Bronchial epithelial cell (primary cell): Measurements from ENCODE around the gene ERCC5. TPM values are rescaled to one million over a fixed set of nuclear protein-coding genes. Genes with fewer than 3 reads are reported as not detected.

ENCODE experiments used
- DNase-seq: peaks from one replicate; pipeline ENCODE4 v3.0.0-alpha.2; 2010; ENCODE audit warnings: low read depth
- FAIRE-seq: peaks from 2 replicates; lab custom pipeline; 2011; peaks lifted over from hg19 to GRCh38; lab: Jason Lieb, UNC
- H3K27me3 ChIP-seq: 2 replicates; pipeline ENCODE4 v1.5.1; 2011; ENCODE audit warnings: low read length; ENCODE audit not compliant: control insufficient read depth, insufficient read depth
- H3K36me3 ChIP-seq: 2 replicates; pipeline ENCODE4 v1.5.1; 2011; ENCODE audit warnings: low read length; ENCODE audit not compliant: control insufficient read depth, insufficient read depth
- H3K4me3 ChIP-seq: 2 replicates; pipeline ENCODE4 v1.5.1; 2011; ENCODE audit warnings: mild to moderate bottlenecking, low read depth, low read length, control low read depth
- total RNA-seq: library from RNA; depleted of rRNA; stranded (reverse); fragments of >200 nt; gene quantifications from 2 replicates; pipeline ENCODE4 v1.2.1, GENCODE V29; 2014
- TF ChIP-seq, protein P1 (sequence below): IDR thresholded peaks from 2 replicates; pipeline ENCODE4 v1.5.1; 2011; ENCODE audit warnings: mild to moderate bottlenecking, moderate library complexity, low read length, control low read depth, inconsistent platforms; ENCODE audit not compliant: insufficient read depth, severe bottlenecking

Gene ERCC5
- total RNA-seq, 1 donor from 2014 or later: 41.3 TPM

DNA sequence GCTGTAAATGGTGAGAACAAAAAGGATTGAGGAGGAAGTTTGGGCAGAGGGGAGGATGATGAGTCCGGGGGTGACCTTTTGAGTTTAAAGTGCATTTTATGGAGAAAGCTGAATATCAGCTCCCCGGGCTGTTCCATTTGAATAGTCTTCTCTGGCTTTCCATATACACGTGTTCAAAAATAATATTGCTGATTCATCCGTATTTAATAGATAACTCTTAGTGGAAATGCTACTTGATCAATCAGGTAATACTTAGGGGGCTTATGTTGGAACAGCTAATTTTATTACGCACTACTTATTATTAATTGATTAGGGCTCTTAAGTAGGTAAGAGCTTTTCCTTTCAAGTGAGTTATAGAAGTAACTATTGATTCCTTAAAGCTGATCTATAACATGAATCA is 76.4 kb downstream of the ERCC5 start:
- H3K4me3 ChIP-seq: no peak overlapping the region
- H3K36me3 ChIP-seq: no peaks in the 10 kb centered on the region
- DNase-seq (no peak), FAIRE-seq (no peak)
- no peaks in the 10 kb centered on the region for H3K27me3 ChIP-seq
- TF ChIP-seq, protein P1, sequence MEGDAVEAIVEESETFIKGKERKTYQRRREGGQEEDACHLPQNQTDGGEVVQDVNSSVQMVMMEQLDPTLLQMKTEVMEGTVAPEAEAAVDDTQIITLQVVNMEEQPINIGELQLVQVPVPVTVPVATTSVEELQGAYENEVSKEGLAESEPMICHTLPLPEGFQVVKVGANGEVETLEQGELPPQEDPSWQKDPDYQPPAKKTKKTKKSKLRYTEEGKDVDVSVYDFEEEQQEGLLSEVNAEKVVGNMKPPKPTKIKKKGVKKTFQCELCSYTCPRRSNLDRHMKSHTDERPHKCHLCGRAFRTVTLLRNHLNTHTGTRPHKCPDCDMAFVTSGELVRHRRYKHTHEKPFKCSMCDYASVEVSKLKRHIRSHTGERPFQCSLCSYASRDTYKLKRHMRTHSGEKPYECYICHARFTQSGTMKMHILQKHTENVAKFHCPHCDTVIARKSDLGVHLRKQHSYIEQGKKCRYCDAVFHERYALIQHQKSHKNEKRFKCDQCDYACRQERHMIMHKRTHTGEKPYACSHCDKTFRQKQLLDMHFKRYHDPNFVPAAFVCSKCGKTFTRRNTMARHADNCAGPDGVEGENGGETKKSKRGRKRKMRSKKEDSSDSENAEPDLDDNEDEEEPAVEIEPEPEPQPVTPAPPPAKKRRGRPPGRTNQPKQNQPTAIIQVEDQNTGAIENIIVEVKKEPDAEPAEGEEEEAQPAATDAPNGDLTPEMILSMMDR: no peak

Other genes starting within 250 kb of the ERCC5 start
- gene TPP2, start 249.0 kb upstream of the ERCC5 start, total RNA-seq: 22.4 and 25.5 TPM in 2 replicates
- gene METTL21C, start 151.0 kb upstream of the ERCC5 start, total RNA-seq: not detected in 2 replicates
- 9.7 and 16.1 TPM in 2 replicates for gene TEX30, start 72.2 kb upstream of the ERCC5 start, total RNA-seq
- gene POGLUT2, start 47.1 kb upstream of the ERCC5 start, total RNA-seq: 4.0 and 6.1 TPM in 2 replicates
- 7.9 and 11.1 TPM in 2 replicates for gene BIVM, start 46.9 kb upstream of the ERCC5 start, total RNA-seq
- not detected in 2 replicates for gene SLC10A2, start 220.4 kb downstream of the ERCC5 start, total RNA-seq